K562 (cell line): ENCODE results near the gene TSPAN14. TPM values are rescaled to one million over a fixed set of nuclear protein-coding genes. Genes with fewer than 3 reads are reported as not detected.

Source experiments
- ATAC-seq: fragments of 200-7000 bp; cut with Tn5 transposase; 3 replicates; pipeline ENCODE4 v1.9.1; 2020; ENCODE audit warnings: moderate library complexity
- BruUV-seq: library from RNA; stranded (reverse); fragments of 400-500 nt; replicated peaks from 2 replicates; lab custom pipeline; 2021; lab: Mats Ljungman, UMichigan
- CTCF ChIA-PET: fragments of 300-600 bp; formaldehyde crosslinking; extraction: SDS; loops from one replicate; lab custom pipeline; 2021; ENCODE audit warnings: low intra/inter-chr PET ratio; lab: Yijun Ruan, JAX
- POLR2A ChIA-PET: fragments of 300-600, 350-650 bp; sonication (Branson Sonifier 250); formaldehyde crosslinking; extraction: SDS; loops from one replicate; lab custom pipeline; 2021; ENCODE audit warnings: antibody characterized with exemption, inconsistent platforms; lab: Yijun Ruan, JAX
- DNase-seq, 4 experiments: peaks; one replicate each; pipeline versions ENCODE4 v3.0.0 to v3.0.0-alpha.2; 2011 to 2018; ENCODE audit warnings: low spot score in 3 of 4, mixed read lengths in 3 of 4; ENCODE audit errors: extremely low read depth in 1 of 4
- FAIRE-seq: peaks from 2 replicates; lab custom pipeline; 2011; peaks lifted over from hg19 to GRCh38; lab: Jason Lieb, UNC
- H2AFZ ChIP-seq: 2 replicates; pipeline ENCODE4 v1.6.0; 2011; ENCODE audit warnings: low read depth, low read length, control low read depth, inconsistent platforms
- H3K27ac ChIP-seq: fragments of 200-600 bp; 3 replicates; pipeline ENCODE4 v1.8.0; 2011; ENCODE audit warnings: low read depth, mild to moderate bottlenecking, control low read depth, inconsistent platforms, low read length, moderate library complexity, mixed read lengths; ENCODE audit errors: extremely low read depth
- H3K27me3 ChIP-seq, 2 experiments: fragments of 300-600 bp in 1 of 2; 2 replicates in 1 of 2; 3 replicates in 1 of 2; pipeline versions ENCODE4 v1.6.0 to v1.8.0; 2011; ENCODE audit warnings: inconsistent platforms in 2 of 2, low read length in 2 of 2, mild to moderate bottlenecking in 1 of 2, mixed read lengths in 1 of 2, moderate library complexity in 1 of 2; ENCODE audit not compliant: control insufficient read depth in 2 of 2, insufficient read depth in 2 of 2
- H3K36me3 ChIP-seq: fragments of 300-600 bp; 3 replicates; pipeline ENCODE4 v1.8.0; 2011; ENCODE audit warnings: mild to moderate bottlenecking, low read length, inconsistent platforms; ENCODE audit not compliant: control insufficient read depth, insufficient read depth
- H3K4me1 ChIP-seq, 2 experiments: fragments of 200-600 bp in 1 of 2; replicated peaks in 1 of 2; 2 replicates in 1 of 2; 3 replicates in 1 of 2; pipeline versions ENCODE4 v1.5.1 to v1.8.0; 2011; ENCODE audit warnings: inconsistent platforms in 2 of 2, low read length in 2 of 2, mild to moderate bottlenecking in 1 of 2, mixed read lengths in 1 of 2, moderate library complexity in 1 of 2; ENCODE audit not compliant: control insufficient read depth in 2 of 2, insufficient read depth in 2 of 2
- H3K4me2 ChIP-seq: 2 replicates; pipeline ENCODE4 v1.6.1; 2011; ENCODE audit warnings: low read length, control low read depth, inconsistent platforms, mixed read lengths; ENCODE audit not compliant: insufficient read depth
- H3K4me3 ChIP-seq: fragments of 200-600 bp; sonication (generic), shearing (Covaris generic); 2 replicates; pipeline ENCODE4 v1.5.1; 2016; ENCODE audit warnings: control low read depth, inconsistent platforms
- H3K79me2 ChIP-seq: fragments of 200-600 bp; 3 replicates; pipeline ENCODE4 v1.8.0; 2011; ENCODE audit warnings: low read length, inconsistent platforms; ENCODE audit not compliant: control insufficient read depth, insufficient read depth
- H3K9ac ChIP-seq, 2 experiments: 2 replicates each; pipeline versions ENCODE4 v1.6.0 to v1.6.1; 2011; ENCODE audit warnings: low read depth in 2 of 2, low read length in 2 of 2, control low read depth in 1 of 2, inconsistent platforms in 1 of 2, mild to moderate bottlenecking in 1 of 2, mixed read lengths in 1 of 2; ENCODE audit not compliant: insufficient read depth in 1 of 2
- H3K9me1 ChIP-seq: one replicate; pipeline ENCODE4 v1.6.0; 2011; ENCODE audit warnings: inconsistent platforms, mild to moderate bottlenecking, low read length, moderate library complexity; ENCODE audit not compliant: control insufficient read depth, insufficient read depth
- H3K9me3 ChIP-seq: replicated peaks from 2 replicates; pipeline ENCODE4 v1.5.1; 2011; ENCODE audit warnings: low read depth, low read length, inconsistent platforms; ENCODE audit not compliant: control insufficient read depth, insufficient read depth
- H4K20me1 ChIP-seq: replicated peaks from 2 replicates; pipeline ENCODE4 v1.6.1; 2011; ENCODE audit warnings: low read length, inconsistent platforms, mixed read lengths; ENCODE audit not compliant: control insufficient read depth, insufficient read depth
- ATF1 ChIP-seq, 2 experiments: fragments of 450-650 bp in 1 of 2; IDR thresholded peaks; 2 replicates each; pipeline ENCODE4 v1.6.1; 2016; ENCODE audit warnings: missing compliant biosample characterization in 1 of 2, missing genetic modification characterization in 1 of 2
- ATF2 ChIP-seq: sonication (generic); formaldehyde crosslinking; IDR thresholded peaks from 2 replicates; pipeline ENCODE4 v1.8.1; 2022; ENCODE audit warnings: missing genetic modification reagents
- DLX4 ChIP-seq: fragments of 250-450 bp; sonication (Bioruptor Pico); IDR thresholded peaks from 2 replicates; pipeline ENCODE4 v1.6.1; 2021; ENCODE audit warnings: mild to moderate bottlenecking
- TFE3 ChIP-seq: fragments of 450-650 bp; formaldehyde crosslinking; IDR thresholded peaks from 2 replicates; pipeline ENCODE4 v1.4.0; 2020; ENCODE audit warnings: mild to moderate bottlenecking, mixed read lengths
- TRIM24 ChIP-seq, 2 experiments: fragments of 450-650 bp; IDR thresholded peaks; 2 replicates each; pipeline ENCODE4 v1.6.1; 2016
- USF2 ChIP-seq: sonication (generic); formaldehyde crosslinking; IDR thresholded peaks from 2 replicates; pipeline ENCODE4 v1.5.0; 2020; ENCODE audit warnings: missing genetic modification reagents
- ZC3H4 ChIP-seq: sonication (generic); formaldehyde crosslinking; IDR thresholded peaks from 2 replicates; pipeline ENCODE4 v1.9.0; 2021; ENCODE audit warnings: missing genetic modification reagents, borderline replicate concordance
- WGBS: fragments of 100-300 bp; shearing (Covaris generic); methylation state at CpG from one replicate; pipeline ENCODE4 v1.1.6; 2016; ENCODE audit warnings: low coverage, mixed read lengths; ENCODE audit not compliant: insufficient coverage; ENCODE audit errors: missing lambda C conversion rate; 5-methylcytosine and 5-hydroxymethylcytosine counted together
- in situ Hi-C: fragments of 300-500 bp; cut with MboI; formaldehyde crosslinking; loops from 4 replicates; pipeline ENCODE4 v1.15.0; 2018; ENCODE audit warnings: inconsistent platforms, mixed read lengths
- intact Hi-C: fragments of 100-400 bp; cut with micrococcal nuclease; formaldehyde crosslinking; loops from 2 replicates; pipeline ENCODE4 v1.14.2; 2022
- polyA plus RNA-seq, 8 experiments: library from polyadenylated mRNA; depleted of rRNA in 4 of 8; stranded (reverse) in 5 of 8; unstranded in 3 of 8; fragments of >200 nt; fragmentation: Nextera tagmentation in 2 of 8; fragmentation: Illumina TruSeq in 1 of 8; extraction: Ambion mirVana in 2 of 8; extraction: Trizol in 1 of 8; gene quantifications; 2 replicates each; pipeline versions ENCODE4 v1.2.1 to v1.2.3, GENCODE V29; 2011 to 2014; ENCODE audit warnings: inconsistent platforms in 1 of 8, missing spikeins in 1 of 8
- total RNA-seq, 7 experiments: library from RNA; depleted of rRNA in 6 of 7; stranded (reverse); fragments of >200 nt in 6 of 7; fragmentation: Illumina TruSeq in 2 of 7; extraction: Trizol in 2 of 7; gene quantifications; 2 replicates each; pipeline versions ENCODE4 v1.2.1 to v1.2.3, GENCODE V29; 2011 to 2021; ENCODE audit warnings: low replicate concordance in 1 of 7

The TSPAN14 gene
- total and polyA plus RNA-seq, 9 of the 15 experiments (the other 6 are each of a cell fraction or from before 2014, with no cell fraction given): 5.8 to 92.9 (median 23.3) TPM

GRCh38 chr10:80447436-80448190 is 6.5 kb upstream of the TSPAN14 start:
- POLR2A ChIA-PET: interaction anchor here (1.1 kb wide), 1 partner anchor 9 kb away, joined by 3 read pairs; no protein-coding TSS in a partner anchor
- intact Hi-C loops: no loop called here
- in situ Hi-C loops: loop anchor here (5.0 kb wide), 1 partner anchor 60 kb away; no protein-coding TSS in a partner anchor
- TF ChIP-seq ATF2 (CRISPR knock-in tag) (no peak), DLX4 (CRISPR knock-in tag) (no peak), ZC3H4 (no peak), ATF1 (CRISPR knock-in tag; IDR thresholded peaks at IDR 0.05) (no peak), ATF1 (tag; IDR thresholded peaks at IDR 0.05) (no peak), TFE3 (CRISPR knock-in tag) (peak; percentile 60), USF2 (CRISPR knock-in tag) (peak; percentile 41; the same call in 1 of the 2 replicates), TRIM24 (IDR thresholded peaks at IDR 0.05) (no peak)

More at GRCh38 chr10:80447436-80448190, 6.5 kb upstream of the TSPAN14 start:
- 43% methylated on average over 7 of the region's 7 CpGs for WGBS
- no TSS peak for BruUV-seq
- peaks cover 21 to 22% of the 10 kb centered on the region in 2 experiments for H3K4me1 ChIP-seq
- no peak overlapping the region for H3K4me2 ChIP-seq
- H4K20me1 ChIP-seq: no peaks in the 10 kb centered on the region
- H3K27me3 ChIP-seq: no peaks in the 10 kb centered on the region
- no peak for FAIRE-seq
- no peaks in the 10 kb centered on the region for H3K9me1 ChIP-seq
- no peak for DNase-seq
- H3K36me3 ChIP-seq: no peaks in the 10 kb centered on the region
- no peak overlapping the region for H3K27ac ChIP-seq
- ATAC-seq: no peak
- H3K9ac ChIP-seq: no peak overlapping the region
- CTCF ChIA-PET: interaction anchor here (6.0 kb wide), 1 partner anchor 58 kb away, joined by 79 read pairs; no protein-coding TSS in a partner anchor
- H3K9me3 ChIP-seq: no peaks in the 10 kb centered on the region
- no peaks in the 10 kb centered on the region for H3K79me2 ChIP-seq
- no peak overlapping the region for H3K4me3 ChIP-seq
- peak overlapping the region; percentile 41 for H2AFZ ChIP-seq
